ENCODE measurements around the gene ACTN1. TPM values are rescaled to one million over a fixed set of nuclear protein-coding genes. Genes with fewer than 3 reads are reported as not detected.

ACTN1 gene
- total and polyA plus RNA-seq, 7 experiments from 2014 or later: 41.3 to 390 (median 227) TPM

- Mint-ChIP-seq H3K4me1 (peaks cover 20 to 99% (median 90%) of the 10 kb centered on the region in 7 donors), H3K27ac (peak overlapping the region in 6 of 9 donors; percentile 51 to 86 (median 74)), H3K4me3 (peak overlapping the region in 4 of 10 donors; percentile 15 to 51 (median 18)), H3K36me3 (peaks cover 0 to 24% (median 0%) of the 10 kb centered on the region in 5 donors), H3K9me3 (no peaks in the 10 kb centered on the region), H3K27me3 (no peaks in the 10 kb centered on the region)
- ATAC-seq (no peak), DNase-seq (no peak)
- POLR2A ChIA-PET: no interaction called here
- H3K4me1 ChIP-seq (ENCODE audit: control insufficient read depth in 2 of 2, insufficient read depth in 2 of 2, low read length in 2 of 2): peaks cover 0 to 76% of the 10 kb centered on the region in 2 donors
- no peaks in the 10 kb centered on the region for H3K9me3 ChIP-seq (ENCODE audit: control insufficient read depth in 2 of 3, low read length in 3 of 3)
- no peaks in the 10 kb centered on the region for H3K36me3 ChIP-seq (ENCODE audit: control insufficient read depth in 2 of 3, insufficient read depth in 3 of 3, low read length in 3 of 3)
- CTCF ChIA-PET: no interaction called here
- no peak overlapping the region for H3K4me3 ChIP-seq (ENCODE audit: low read length)
- H3K27ac ChIP-seq (ENCODE audit: low read depth, low read length): no peak overlapping the region
- H3K27me3 ChIP-seq (ENCODE audit: control insufficient read depth in 2 of 2, insufficient read depth in 2 of 2, low read length in 2 of 2): no peaks in the 10 kb centered on the region
- intact Hi-C loops (cut with micrococcal nuclease): no loop called here
Observed at GRCh38 chr14:68934066-68934465, 45.0 kb downstream of the ACTN1 start.

GRCh38 chr14:68932686-68933085 lies 46.4 kb downstream of the ACTN1 start:
- ATAC-seq: peak; percentile 85
- H3K9me3 Mint-ChIP-seq: no peaks in the 10 kb centered on the region
- POLR2A ChIA-PET: interaction anchor here (0.6 to 1.6 kb wide), 6 partner anchors 10 to 652 kb away, joined by 3 to 5 read pairs (median 4); no protein-coding TSS in a partner anchor
- no peak for DNase-seq
- CTCF ChIA-PET: interaction anchor here (0.6 to 2.1 kb wide), 3 partner anchors 20 to 77 kb away, joined by 3 to 5 read pairs (median 3); no protein-coding TSS in a partner anchor
- H3K36me3 ChIP-seq (ENCODE audit: control insufficient read depth in 2 of 3, insufficient read depth in 3 of 3, low read length in 3 of 3): no peaks in the 10 kb centered on the region
- H3K4me1 ChIP-seq (ENCODE audit: control insufficient read depth in 2 of 2, insufficient read depth in 2 of 2, low read length in 2 of 2): peaks cover 0 to 75% of the 10 kb centered on the region in 2 donors
- H3K4me1 Mint-ChIP-seq: peaks cover 24 to 99% (median 90%) of the 10 kb centered on the region in 7 donors
- peak overlapping the region in 8 of 9 donors; percentile 70 to 97 (median 82) for H3K27ac Mint-ChIP-seq
- no peak overlapping the region for H3K27ac ChIP-seq (ENCODE audit: low read depth, low read length)
- no peak overlapping the region for H3K4me3 ChIP-seq (ENCODE audit: low read length)
- no peaks in the 10 kb centered on the region for H3K27me3 Mint-ChIP-seq
- H3K4me3 Mint-ChIP-seq: peak overlapping the region in 4 of 10 donors; percentile 11 to 26 (median 17)
- no peaks in the 10 kb centered on the region for H3K27me3 ChIP-seq (ENCODE audit: control insufficient read depth in 2 of 2, insufficient read depth in 2 of 2, low read length in 2 of 2)
- intact Hi-C loops (cut with micrococcal nuclease): no loop called here
- no peaks in the 10 kb centered on the region for H3K9me3 ChIP-seq (ENCODE audit: control insufficient read depth in 2 of 3, low read length in 3 of 3)
- peaks cover 0 to 24% (median 0%) of the 10 kb centered on the region in 5 donors for H3K36me3 Mint-ChIP-seq

- ATAC-seq: peak; percentile 42
- Mint-ChIP-seq H3K36me3 (peaks cover under 1 to 26% (median 2%) of the 10 kb centered on the region in 5 donors), H3K4me1 (peaks cover 24 to 99% (median 89%) of the 10 kb centered on the region in 7 donors), H3K9me3 (peaks cover 0 to under 1% (median 0%) of the 10 kb centered on the region in 11 donors), H3K4me3 (peak overlapping the region in 2 of 10 donors; percentile 11 to 14), H3K27me3 (no peaks in the 10 kb centered on the region), H3K27ac (peak overlapping the region in 8 of 9 donors; percentile 72 to 98 (median 87))
- Histone ChIP-seq H3K27ac (ENCODE audit: low read depth, low read length) (no peak overlapping the region), H3K4me3 (ENCODE audit: low read length) (no peak overlapping the region), H3K9me3 (ENCODE audit: control insufficient read depth in 2 of 3, low read length in 3 of 3) (no peaks in the 10 kb centered on the region), H3K36me3 (ENCODE audit: control insufficient read depth in 2 of 3, insufficient read depth in 3 of 3, low read length in 3 of 3) (no peaks in the 10 kb centered on the region), H3K4me1 (ENCODE audit: control insufficient read depth in 2 of 2, insufficient read depth in 2 of 2, low read length in 2 of 2) (peaks cover 0 to 74% of the 10 kb centered on the region in 2 donors), H3K27me3 (ENCODE audit: control insufficient read depth in 2 of 2, insufficient read depth in 2 of 2, low read length in 2 of 2) (no peaks in the 10 kb centered on the region)
- no peak for DNase-seq
- POLR2A ChIA-PET: interaction anchor here (0.6 to 1.6 kb wide), 5 partner anchors 28 to 652 kb away, joined by 3 to 5 read pairs (median 3); no protein-coding TSS in a partner anchor
- CTCF ChIA-PET: interaction anchor here (0.6 to 2.1 kb wide), 4 partner anchors 17 to 78 kb away, joined by 3 to 5 read pairs (median 3); no protein-coding TSS in a partner anchor
- intact Hi-C loops (cut with micrococcal nuclease): no loop called here
Observed at GRCh38 chr14:68932231-68932630, 46.9 kb downstream of the ACTN1 start.

GRCh38 chr14:68931474-68932051 lies 47.5 kb downstream of the ACTN1 start:
- peaks cover 28 to 99% (median 89%) of the 10 kb centered on the region in 7 donors for H3K4me1 Mint-ChIP-seq
- Histone ChIP-seq H3K27me3 (ENCODE audit: control insufficient read depth in 2 of 2, insufficient read depth in 2 of 2, low read length in 2 of 2) (no peaks in the 10 kb centered on the region), H3K9me3 (ENCODE audit: control insufficient read depth in 2 of 3, low read length in 3 of 3) (peaks cover 0 to 2% (median 0%) of the 10 kb centered on the region in 3 experiments), H3K4me3 (ENCODE audit: low read length) (no peak overlapping the region), H3K4me1 (ENCODE audit: control insufficient read depth in 2 of 2, insufficient read depth in 2 of 2, low read length in 2 of 2) (peaks cover 0 to 72% of the 10 kb centered on the region in 2 donors), H3K27ac (ENCODE audit: low read depth, low read length) (no peak overlapping the region), H3K36me3 (ENCODE audit: control insufficient read depth in 2 of 3, insufficient read depth in 3 of 3, low read length in 3 of 3) (peaks cover 0 to 2% (median 0%) of the 10 kb centered on the region in 3 experiments)
- ChIA-PET CTCF (interaction anchor here (1.0 to 2.1 kb wide), 3 partner anchors 17 to 20 kb away, joined by 3 to 5 read pairs (median 3); no protein-coding TSS in a partner anchor), POLR2A (interaction anchor here (1.2 to 1.6 kb wide), 2 partner anchors 28 to 38 kb away, joined by 4 to 5 read pairs; no protein-coding TSS in a partner anchor)
- DNase-seq (no peak), ATAC-seq (no peak)
- peaks cover 0 to 7% (median 5%) of the 10 kb centered on the region in 11 donors for H3K9me3 Mint-ChIP-seq
- peaks cover 7 to 28% (median 8%) of the 10 kb centered on the region in 5 donors for H3K36me3 Mint-ChIP-seq
- H3K27ac Mint-ChIP-seq: peak overlapping the region in 8 of 9 donors; percentile 72 to 98 (median 87)
- intact Hi-C loops (cut with micrococcal nuclease): loop anchor here in 1 of 2 donors (1.0 kb wide), 1 partner anchor 8 kb away; no protein-coding TSS in a partner anchor
- H3K27me3 Mint-ChIP-seq: no peaks in the 10 kb centered on the region
- H3K4me3 Mint-ChIP-seq: peak overlapping the region in 4 of 10 donors; percentile 0 to 28 (median 16)

- Histone ChIP-seq H3K4me3 (ENCODE audit: low read length) (no peak overlapping the region), H3K4me1 (ENCODE audit: control insufficient read depth in 2 of 2, insufficient read depth in 2 of 2, low read length in 2 of 2) (peaks cover 0 to 67% of the 10 kb centered on the region in 2 donors), H3K36me3 (ENCODE audit: control insufficient read depth in 2 of 3, insufficient read depth in 3 of 3, low read length in 3 of 3) (peaks cover 0 to 7% (median 0%) of the 10 kb centered on the region in 3 experiments), H3K27me3 (ENCODE audit: control insufficient read depth in 2 of 2, insufficient read depth in 2 of 2, low read length in 2 of 2) (no peaks in the 10 kb centered on the region), H3K27ac (ENCODE audit: low read depth, low read length) (no peak overlapping the region), H3K9me3 (ENCODE audit: control insufficient read depth in 2 of 3, low read length in 3 of 3) (peaks cover 0 to 7% (median 0%) of the 10 kb centered on the region in 3 experiments)
- ATAC-seq (no peak), DNase-seq (no peak)
- H3K4me3 Mint-ChIP-seq: peak overlapping the region in 6 of 10 donors; percentile 0 to 69 (median 19)
- H3K27me3 Mint-ChIP-seq: no peaks in the 10 kb centered on the region
- H3K9me3 Mint-ChIP-seq: peaks cover 0 to 12% (median 8%) of the 10 kb centered on the region in 11 donors
- peak overlapping the region in 8 of 9 donors; percentile 30 to 98 (median 87) for H3K27ac Mint-ChIP-seq
- peaks cover 12 to 29% (median 13%) of the 10 kb centered on the region in 5 donors for H3K36me3 Mint-ChIP-seq
- POLR2A ChIA-PET: interaction anchor here (1.1 kb wide), 1 partner anchor 38 kb away, joined by 3 read pairs; no protein-coding TSS in a partner anchor
- CTCF ChIA-PET: interaction anchor here (1.1 kb wide), 1 partner anchor 18 kb away, joined by 3 read pairs; no protein-coding TSS in a partner anchor
- H3K4me1 Mint-ChIP-seq: peaks cover 28 to 96% (median 88%) of the 10 kb centered on the region in 7 donors
- intact Hi-C loops (cut with micrococcal nuclease): loop anchor here in 1 of 2 donors (1.0 kb wide), 1 partner anchor 8 kb away; no protein-coding TSS in a partner anchor
Observed at GRCh38 chr14:68931063-68931462, 48.0 kb downstream of the ACTN1 start.

- Mint-ChIP-seq H3K36me3 (peaks cover 17 to 40% (median 24%) of the 10 kb centered on the region in 5 donors), H3K27me3 (no peaks in the 10 kb centered on the region), H3K4me3 (peak overlapping the region in 4 of 10 donors; percentile 34 to 80 (median 62)), H3K4me1 (peaks cover 30 to 99% (median 92%) of the 10 kb centered on the region in 7 donors), H3K9me3 (peaks cover 0 to 18% (median 11%) of the 10 kb centered on the region in 11 donors), H3K27ac (peak overlapping the region in 8 of 9 donors; percentile 72 to 97 (median 87))
- Histone ChIP-seq H3K36me3 (ENCODE audit: control insufficient read depth in 2 of 3, insufficient read depth in 3 of 3, low read length in 3 of 3) (peaks cover 0 to 19% (median 0%) of the 10 kb centered on the region in 3 experiments), H3K27ac (ENCODE audit: low read depth, low read length) (no peak overlapping the region), H3K9me3 (ENCODE audit: control insufficient read depth in 2 of 3, low read length in 3 of 3) (peaks cover 0 to 13% (median 0%) of the 10 kb centered on the region in 3 experiments), H3K4me3 (ENCODE audit: low read length) (no peak overlapping the region), H3K4me1 (ENCODE audit: control insufficient read depth in 2 of 2, insufficient read depth in 2 of 2, low read length in 2 of 2) (peaks cover 0 to 67% of the 10 kb centered on the region in 2 donors), H3K27me3 (ENCODE audit: control insufficient read depth in 2 of 2, insufficient read depth in 2 of 2, low read length in 2 of 2) (no peaks in the 10 kb centered on the region)
- intact Hi-C loops (cut with micrococcal nuclease): loop anchor here in 1 of 2 donors (2.0 kb wide), 2 partner anchors 17 to 19 kb away; no protein-coding TSS in a partner anchor
- CTCF ChIA-PET: no interaction called here
- POLR2A ChIA-PET: interaction anchor here (1.1 to 6.0 kb wide), 3 partner anchors 39 to 45 kb away, joined by 3 to 40 read pairs (median 5); no protein-coding TSS in a partner anchor
- ATAC-seq (peak; percentile 45), DNase-seq (no peak)
Observed at GRCh38 chr14:68929623-68930307, 49.3 kb downstream of the ACTN1 start.
